Chondrocyte (in vitro differentiated cells): Measurements from ENCODE around the gene NEK6. TPM values are rescaled to one million over a fixed set of nuclear protein-coding genes. Genes with fewer than 3 reads are reported as not detected.

Experiments
- DNase-seq: peaks from one replicate; pipeline ENCODE4 v3.0.0; 2021; ENCODE audit warnings: mixed read lengths, low spot score
- H3K27ac Mint-ChIP-seq: one replicate; pipeline ENCODE4 v1.8.0; 2021; ENCODE audit warnings: mild to moderate bottlenecking, moderate library complexity, mixed read lengths; ENCODE audit not compliant: unreplicated experiment
- H3K27me3 Mint-ChIP-seq: 2 replicates; pipeline ENCODE4 v1.8.0; 2021; ENCODE audit warnings: low read depth, mixed read lengths
- H3K36me3 Mint-ChIP-seq: 2 replicates; pipeline ENCODE4 v1.8.0; 2021; ENCODE audit warnings: low read depth, mixed read lengths
- H3K4me1 Mint-ChIP-seq: 2 replicates; pipeline ENCODE4 v1.8.0; 2021; ENCODE audit warnings: low read depth, mild to moderate bottlenecking, mixed read lengths
- H3K4me3 Mint-ChIP-seq: one replicate; pipeline ENCODE4 v1.8.0; 2021; ENCODE audit warnings: mild to moderate bottlenecking, moderate library complexity, mixed read lengths; ENCODE audit not compliant: unreplicated experiment
- H3K9me3 Mint-ChIP-seq: 2 replicates; pipeline ENCODE4 v1.8.0; 2021; ENCODE audit warnings: low read depth, mixed read lengths
- total RNA-seq: library from RNA; stranded (reverse); gene quantifications from 3 replicates; pipeline ENCODE4 v1.2.1, GENCODE V29; 2021
- TF ChIP-seq, protein P1 (sequence below): fragments of 200-600 bp; sonication (generic); IDR thresholded peaks from 2 replicates; pipeline ENCODE4 v1.5.0; 2021; ENCODE audit warnings: antibody characterized with exemption, mild to moderate bottlenecking, moderate library complexity

NEK6 gene
- total RNA-seq, 1 donor from 2014 or later: 110 TPM

DNA sequence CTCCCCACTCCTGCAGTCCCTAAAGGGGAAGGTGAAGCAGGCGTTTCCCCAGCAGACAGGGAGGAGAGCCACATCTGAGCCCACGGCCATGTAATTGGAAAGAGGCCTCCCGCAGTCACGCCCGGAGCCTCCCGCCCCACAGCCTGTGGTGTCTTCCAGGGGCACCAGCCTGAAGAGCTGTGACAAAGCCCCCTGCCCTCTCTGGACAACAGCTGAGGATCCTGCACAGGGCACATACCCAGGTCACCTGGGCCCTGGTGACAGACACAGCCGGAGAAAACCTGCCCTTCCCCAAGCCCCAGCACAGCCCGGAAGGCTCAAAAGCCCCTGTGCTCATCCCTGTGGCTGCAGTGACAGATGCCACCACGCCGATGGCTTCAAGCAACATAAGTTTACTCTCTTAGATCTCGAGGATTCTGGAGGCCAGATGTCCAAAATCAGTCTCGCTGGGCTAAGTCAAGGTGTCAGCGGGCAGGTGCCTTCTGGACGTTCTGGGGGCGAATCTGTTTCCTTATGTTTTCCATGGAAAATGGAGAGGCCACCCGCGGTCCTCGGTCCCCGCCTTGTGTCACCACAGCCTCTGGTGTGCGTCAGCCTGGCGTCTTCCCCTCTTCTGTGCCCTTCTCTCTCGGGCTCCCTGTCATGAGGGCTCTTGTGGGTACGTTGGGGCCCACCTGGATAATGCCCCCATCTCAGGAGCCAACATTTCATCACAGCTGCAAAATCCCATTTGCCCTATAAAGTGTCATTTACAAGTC, 86.0 kb downstream of the NEK6 start:
- TF ChIP-seq, protein P1, sequence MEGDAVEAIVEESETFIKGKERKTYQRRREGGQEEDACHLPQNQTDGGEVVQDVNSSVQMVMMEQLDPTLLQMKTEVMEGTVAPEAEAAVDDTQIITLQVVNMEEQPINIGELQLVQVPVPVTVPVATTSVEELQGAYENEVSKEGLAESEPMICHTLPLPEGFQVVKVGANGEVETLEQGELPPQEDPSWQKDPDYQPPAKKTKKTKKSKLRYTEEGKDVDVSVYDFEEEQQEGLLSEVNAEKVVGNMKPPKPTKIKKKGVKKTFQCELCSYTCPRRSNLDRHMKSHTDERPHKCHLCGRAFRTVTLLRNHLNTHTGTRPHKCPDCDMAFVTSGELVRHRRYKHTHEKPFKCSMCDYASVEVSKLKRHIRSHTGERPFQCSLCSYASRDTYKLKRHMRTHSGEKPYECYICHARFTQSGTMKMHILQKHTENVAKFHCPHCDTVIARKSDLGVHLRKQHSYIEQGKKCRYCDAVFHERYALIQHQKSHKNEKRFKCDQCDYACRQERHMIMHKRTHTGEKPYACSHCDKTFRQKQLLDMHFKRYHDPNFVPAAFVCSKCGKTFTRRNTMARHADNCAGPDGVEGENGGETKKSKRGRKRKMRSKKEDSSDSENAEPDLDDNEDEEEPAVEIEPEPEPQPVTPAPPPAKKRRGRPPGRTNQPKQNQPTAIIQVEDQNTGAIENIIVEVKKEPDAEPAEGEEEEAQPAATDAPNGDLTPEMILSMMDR: no peak
- H3K9me3 Mint-ChIP-seq: no peaks in the 10 kb centered on the region
- H3K27ac Mint-ChIP-seq: peak overlapping the region; percentile 96
- no peak overlapping the region for H3K4me3 Mint-ChIP-seq
- DNase-seq: peak; percentile 55
- H3K27me3 Mint-ChIP-seq: no peaks in the 10 kb centered on the region
- peaks cover 33% of the 10 kb centered on the region for H3K4me1 Mint-ChIP-seq
- peaks cover 21% of the 10 kb centered on the region for H3K36me3 Mint-ChIP-seq

DNA sequence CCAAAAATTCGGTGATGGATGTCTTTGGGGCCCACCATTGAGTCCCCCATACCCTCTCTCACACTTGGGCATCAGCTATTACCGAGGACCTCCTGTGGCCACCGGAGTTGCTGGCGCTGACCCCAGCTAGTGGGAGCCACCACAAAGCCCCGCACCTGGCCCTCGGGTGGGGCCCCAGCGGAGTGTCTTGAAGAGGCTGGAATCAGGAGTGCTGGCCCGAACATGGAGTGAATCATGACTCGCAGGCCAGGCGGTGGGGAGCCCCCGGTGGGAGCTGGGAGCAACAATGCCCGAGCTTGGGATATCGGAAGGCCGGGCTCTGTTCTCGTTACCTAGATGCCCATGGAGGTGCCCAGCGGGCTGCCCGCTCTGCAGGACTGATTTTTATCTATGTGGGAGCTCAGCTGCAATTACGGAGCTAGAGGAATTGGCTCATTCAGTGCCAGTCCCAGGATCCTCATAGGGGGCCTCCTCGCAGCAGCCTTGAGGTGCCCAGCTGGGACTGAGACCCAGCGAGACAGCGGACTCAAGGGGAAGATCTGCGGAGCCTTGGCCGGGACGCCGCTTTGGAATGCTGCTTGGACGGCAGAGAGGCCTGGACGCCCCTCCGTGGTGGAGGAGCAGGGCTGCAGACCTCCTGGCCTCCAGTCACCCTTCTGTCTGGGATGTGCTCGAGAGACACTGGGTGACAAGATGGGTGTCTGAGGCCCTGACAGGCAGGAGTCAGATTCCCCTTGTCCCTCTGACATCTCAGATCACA, 86.7 kb downstream of the NEK6 start:
- Mint-ChIP-seq H3K4me1 (peaks cover 33% of the 10 kb centered on the region), H3K27me3 (no peaks in the 10 kb centered on the region), H3K4me3 (no peak overlapping the region), H3K27ac (peak overlapping the region; percentile 49), H3K9me3 (no peaks in the 10 kb centered on the region), H3K36me3 (peaks cover 21% of the 10 kb centered on the region)
- peak; percentile 89 for DNase-seq
- TF ChIP-seq, protein P1: no peak

- peak overlapping the region; percentile 5 for H3K27ac Mint-ChIP-seq
Observed at GRCh38 chr9:124345063-124345462, 87.3 kb downstream of the NEK6 start.

GRCh38 chr9:124345751-124346281, 88.1 kb downstream of the NEK6 start:
- Mint-ChIP-seq H3K4me3 (no peak overlapping the region), H3K9me3 (no peaks in the 10 kb centered on the region), H3K36me3 (peaks cover 22% of the 10 kb centered on the region), H3K27me3 (no peaks in the 10 kb centered on the region), H3K27ac (peak overlapping the region; percentile 49), H3K4me1 (peaks cover 33% of the 10 kb centered on the region)
- DNase-seq: peak; percentile 77
- TF ChIP-seq, protein P1: no peak

More at GRCh38 chr9:124345063-124345462, 87.3 kb downstream of the NEK6 start:
- peak; percentile 52 for DNase-seq
- Mint-ChIP-seq H3K4me1 (peaks cover 33% of the 10 kb centered on the region), H3K36me3 (peaks cover 19% of the 10 kb centered on the region), H3K27me3 (no peaks in the 10 kb centered on the region), H3K9me3 (no peaks in the 10 kb centered on the region), H3K4me3 (no peak overlapping the region)
- TF ChIP-seq, protein P1: no peak
